A673 (cell line): Measurements from ENCODE around the gene RAB38. TPM values are rescaled to one million over a fixed set of nuclear protein-coding genes. Genes with fewer than 3 reads are reported as not detected.

Experiments
- BruUV-seq: library from RNA; stranded (reverse); fragments of 400-500 nt; replicated peaks from 2 replicates; lab custom pipeline; 2021; lab: Mats Ljungman, UMichigan
- CTCF ChIA-PET: fragments of 300-600 bp; sonication (Branson Sonifier 250); formaldehyde crosslinking; loops from one replicate; lab custom pipeline; 2022; ENCODE audit warnings: antibody characterized with exemption; lab: Charles Lee
- POLR2A ChIA-PET: fragments of 300-600 bp; sonication (Branson Sonifier 250); formaldehyde crosslinking; loops from one replicate; lab custom pipeline; 2022; ENCODE audit warnings: antibody characterized with exemption; ENCODE audit not compliant: low non-redundant PET; lab: Charles Lee
- DNase-seq: peaks from one replicate; pipeline ENCODE4 v3.0.0-alpha.2; 2015; ENCODE audit warnings: low spot score
- H3K27ac ChIP-seq: fragments of 200-600 bp; sonication (generic); 2 replicates; pipeline ENCODE4 v1.5.1; 2016; ENCODE audit warnings: mixed run types, low read depth, mild to moderate bottlenecking, mixed read lengths, antibody characterized with exemption, low read length; ENCODE audit not compliant: poor library complexity, severe bottlenecking
- H3K27me3 ChIP-seq: fragments of 200-600 bp; sonication (generic); replicated peaks from 2 replicates; pipeline ENCODE4 v1.6.1; 2017; ENCODE audit warnings: mixed run types, low read depth, mild to moderate bottlenecking, mixed read lengths, antibody characterized with exemption, low read length; ENCODE audit not compliant: insufficient read depth, poor library complexity
- H3K36me3 ChIP-seq: fragments of 200-600 bp; sonication (generic); 2 replicates; pipeline ENCODE4 v1.6.1; 2016; ENCODE audit warnings: mixed run types, mild to moderate bottlenecking, mixed read lengths, antibody characterized with exemption, low read length; ENCODE audit not compliant: insufficient read depth, poor library complexity, severe bottlenecking
- H3K4me1 ChIP-seq: fragments of 200-600 bp; sonication (generic); 2 replicates; pipeline ENCODE4 v1.6.1; 2017; ENCODE audit warnings: mixed run types, mild to moderate bottlenecking, mixed read lengths, antibody characterized with exemption, low read length; ENCODE audit not compliant: insufficient read depth, poor library complexity, severe bottlenecking
- H3K4me3 ChIP-seq: fragments of 200-600 bp; sonication (generic); 2 replicates; pipeline ENCODE4 v1.5.1; 2016; ENCODE audit warnings: low read depth, mixed run types, mild to moderate bottlenecking, mixed read lengths, low read length; ENCODE audit not compliant: poor library complexity, severe bottlenecking
- H3K9me3 ChIP-seq: fragments of 200-600 bp; sonication (generic); 2 replicates; pipeline ENCODE4 v1.6.1; 2016; ENCODE audit warnings: mixed run types, low read depth, mild to moderate bottlenecking, mixed read lengths, antibody characterized with exemption, low read length; ENCODE audit not compliant: poor library complexity, severe bottlenecking
- CTCF ChIP-seq: fragments of 300-800, 200-600 bp; sonication (generic); conservative IDR thresholded peaks from 2 replicates; pipeline ENCODE4 v1.5.1; 2017; ENCODE audit warnings: low read depth, mild to moderate bottlenecking, antibody characterized with exemption, low read length, moderate library complexity, mixed read lengths
- EZH2 ChIP-seq: fragments of 200-600 bp; sonication (generic); IDR thresholded peaks from 2 replicates; pipeline ENCODE4 v1.6.1; 2017; ENCODE audit warnings: borderline replicate concordance, low read depth, mild to moderate bottlenecking, mixed read lengths, antibody characterized with exemption, low read length; ENCODE audit not compliant: poor library complexity, severe bottlenecking
- intact Hi-C: fragments of 100-400 bp; cut with micrococcal nuclease; formaldehyde crosslinking; loops from one replicate; pipeline ENCODE4 v1.10.0; 2022; ENCODE audit not compliant: unreplicated experiment
- total RNA-seq: library from RNA; stranded (reverse); gene quantifications from 2 replicates; pipeline ENCODE4 v1.2.3, GENCODE V29; 2021

Gene RAB38
- total RNA-seq, 1 experiment from 2014 or later: 1.6 TPM

- no peak for DNase-seq
- Histone ChIP-seq H3K4me1 (no peaks in the 10 kb centered on the region), H3K36me3 (no peaks in the 10 kb centered on the region), H3K4me3 (no peak overlapping the region), H3K9me3 (no peaks in the 10 kb centered on the region), H3K27ac (no peak overlapping the region), H3K27me3 (no peaks in the 10 kb centered on the region)
- intact Hi-C loops: no loop called here
- POLR2A ChIA-PET: no interaction called here
- BruUV-seq: no TSS peak
- CTCF ChIA-PET: no interaction called here
- no peak for TF ChIP-seq EZH2
- no peak for TF ChIP-seq CTCF
Measured at GRCh38 chr11:88208745-88209144, 33.5 kb upstream of the RAB38 start.

- no TSS peak for BruUV-seq
- no peak for DNase-seq
- intact Hi-C loops: no loop called here
- H3K27ac ChIP-seq: no peak overlapping the region
- no peaks in the 10 kb centered on the region for H3K27me3 ChIP-seq
- H3K4me3 ChIP-seq: no peak overlapping the region
- ChIA-PET CTCF (no interaction called here), POLR2A (no interaction called here)
- TF ChIP-seq EZH2: no peak
- TF ChIP-seq CTCF: no peak
- H3K9me3 ChIP-seq: no peaks in the 10 kb centered on the region
- H3K4me1 ChIP-seq: no peaks in the 10 kb centered on the region
- H3K36me3 ChIP-seq: no peaks in the 10 kb centered on the region
Measured at GRCh38 chr11:88206751-88207150, 31.5 kb upstream of the RAB38 start.

DNA sequence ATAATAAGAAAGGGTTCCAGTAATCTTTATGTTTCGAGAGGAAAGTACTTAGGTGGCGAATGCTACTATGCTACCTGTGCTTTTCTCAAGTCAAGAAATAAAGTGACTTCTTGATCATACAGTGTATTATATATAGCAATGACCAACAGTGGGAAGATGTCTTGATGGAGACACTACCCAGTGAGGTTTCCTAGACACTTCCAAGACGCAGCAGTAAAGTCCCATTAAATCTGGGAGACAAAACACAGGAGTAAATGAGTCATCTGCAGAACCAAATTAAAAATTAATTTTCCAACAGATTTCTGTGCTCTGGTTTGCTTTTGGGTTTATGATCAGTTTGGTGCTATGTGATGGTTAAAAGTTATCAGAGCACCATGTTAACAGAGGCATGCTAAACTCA lies 29.1 kb upstream of the RAB38 start:
- Histone ChIP-seq H3K4me3 (no peak overlapping the region), H3K36me3 (no peaks in the 10 kb centered on the region), H3K9me3 (no peaks in the 10 kb centered on the region), H3K27me3 (no peaks in the 10 kb centered on the region), H3K4me1 (no peaks in the 10 kb centered on the region), H3K27ac (no peak overlapping the region)
- TF ChIP-seq EZH2: no peak
- TF ChIP-seq CTCF: no peak
- CTCF ChIA-PET: no interaction called here
- DNase-seq: no peak
- intact Hi-C loops: no loop called here
- POLR2A ChIA-PET: no interaction called here
- BruUV-seq: no TSS peak
